ENCODE results near the gene TAOK3. TPM values are rescaled to one million over a fixed set of nuclear protein-coding genes. Genes with fewer than 3 reads are reported as not detected.

Gene TAOK3
- total and polyA plus RNA-seq, 10 of the 15 experiments (the other 5 are each of a cell fraction or from before 2014, with no cell fraction given), result 41.3 to 131 (median 57.8) TPM

DNA sequence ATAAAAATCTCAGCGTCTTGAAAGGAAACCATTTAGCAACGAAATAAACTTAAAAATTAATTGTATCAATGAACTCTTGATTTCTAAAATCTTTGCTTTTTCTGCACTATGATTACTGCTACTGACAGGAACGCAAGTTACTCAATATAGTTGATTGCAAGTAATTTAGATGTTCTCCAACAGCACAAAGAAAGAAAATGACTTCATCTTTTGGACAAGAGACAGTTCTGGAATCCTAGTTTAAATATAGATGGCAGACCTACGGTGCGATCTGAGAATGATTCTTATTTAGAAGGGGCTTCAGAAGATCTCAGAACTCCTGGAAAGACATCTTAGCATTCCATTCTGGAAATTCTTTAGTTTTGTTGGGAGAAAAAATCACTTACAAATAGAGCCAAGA, 2.2 kb upstream of the TAOK3 start:
- H3K79me2 ChIP-seq (ENCODE audit: control insufficient read depth, insufficient read depth, low read length), result peaks cover 49% of the 10 kb centered on the region
- intact Hi-C loops (cut with micrococcal nuclease; ENCODE audit: unreplicated experiment), result loop anchor here (5.0 kb wide), 2 partner anchors 138 to 208 kb away; no protein-coding TSS in a partner anchor
- no peak overlapping the region for H3K27ac ChIP-seq (ENCODE audit: control insufficient read depth, insufficient read depth)
- no peak overlapping the region for H3K4me3 ChIP-seq
- ChIA-PET POLR2A (interaction anchor here (0.8 to 3.6 kb wide), 10 partner anchors 16 to 254 kb away, joined by 3 to 23 read pairs (median 17); no protein-coding TSS in a partner anchor), CTCF (interaction anchor here (0.9 to 6.3 kb wide), 24 partner anchors 9 to 500 kb away, joined by 3 to 277 read pairs (median 14); partner anchors contain the start of gene PEBP1), RAD21 (ENCODE audit: unreplicated experiment) (interaction anchor here (1.1 to 6.6 kb wide), 15 partner anchors 18 to 500 kb away, joined by 3 to 166 read pairs (median 23); partner anchors contain the start of gene PEBP1), SMC1A (ENCODE audit: uncharacterized antibody, unreplicated experiment) (interaction anchor here (0.8 to 6.7 kb wide), 25 partner anchors 18 to 500 kb away, joined by 3 to 185 read pairs (median 8); no protein-coding TSS in a partner anchor)
- WGBS (ENCODE audit: insufficient coverage, insufficient replicate concordance, low lambda C conversion rate, missing lambda C conversion rate), result 70% methylated on average over 5 of the region's 5 CpGs
- no TSS peak for BruUV-seq (replicated peaks)
- no peaks in the 10 kb centered on the region for H4K20me1 ChIP-seq (ENCODE audit: control insufficient read depth, insufficient read depth)
- no peak for TF ChIP-seq ESRRA (IDR thresholded peaks at IDR 0.05; ENCODE audit: low read length)
- no peak for TF ChIP-seq WRNIP1 (IDR thresholded peaks at IDR 0.05; ENCODE audit: borderline replicate concordance, low read depth, low read length)
- TF ChIP-seq, protein P1, sequence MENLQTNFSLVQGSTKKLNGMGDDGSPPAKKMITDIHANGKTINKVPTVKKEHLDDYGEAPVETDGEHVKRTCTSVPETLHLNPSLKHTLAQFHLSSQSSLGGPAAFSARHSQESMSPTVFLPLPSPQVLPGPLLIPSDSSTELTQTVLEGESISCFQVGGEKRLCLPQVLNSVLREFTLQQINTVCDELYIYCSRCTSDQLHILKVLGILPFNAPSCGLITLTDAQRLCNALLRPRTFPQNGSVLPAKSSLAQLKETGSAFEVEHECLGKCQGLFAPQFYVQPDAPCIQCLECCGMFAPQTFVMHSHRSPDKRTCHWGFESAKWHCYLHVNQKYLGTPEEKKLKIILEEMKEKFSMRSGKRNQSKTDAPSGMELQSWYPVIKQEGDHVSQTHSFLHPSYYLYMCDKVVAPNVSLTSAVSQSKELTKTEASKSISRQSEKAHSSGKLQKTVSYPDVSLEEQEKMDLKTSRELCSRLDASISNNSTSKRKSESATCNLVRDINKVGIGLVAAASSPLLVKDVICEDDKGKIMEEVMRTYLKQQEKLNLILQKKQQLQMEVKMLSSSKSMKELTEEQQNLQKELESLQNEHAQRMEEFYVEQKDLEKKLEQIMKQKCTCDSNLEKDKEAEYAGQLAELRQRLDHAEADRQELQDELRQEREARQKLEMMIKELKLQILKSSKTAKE (IDR thresholded peaks at IDR 0.05; ENCODE audit: low read depth, poor library complexity, severe bottlenecking), result no peak
- no peak for TF ChIP-seq HSF1 (IDR thresholded peaks at IDR 0.05; ENCODE audit: low read depth, low read length)
- no peak for TF ChIP-seq EED (IDR thresholded peaks at IDR 0.05; ENCODE audit: low read depth)
- no peak for TF ChIP-seq ZNF274 (IDR thresholded peaks at IDR 0.05; ENCODE audit: insufficient read depth, insufficient read length)
- H3K9ac ChIP-seq (ENCODE audit: control insufficient read depth, insufficient read depth, low read length), result no peak overlapping the region
- in situ Hi-C loops (cut with MboI), result loop anchor here (5.0 to 25.0 kb wide), 2 partner anchors 193 to 1188 kb away; partner anchors contain the start of gene FBXO21
- H3K4me1 ChIP-seq (ENCODE audit: control insufficient read depth, insufficient read depth, low read length), result peaks cover 3% of the 10 kb centered on the region
- H3K36me3 ChIP-seq (ENCODE audit: control insufficient read depth in 2 of 2, insufficient read depth in 2 of 2, low read length in 1 of 2), result no peaks in the 10 kb centered on the region
- FAIRE-seq, result no peak
- H3K9me3 ChIP-seq (replicated peaks; ENCODE audit: control insufficient read depth, insufficient read depth, low read length), result no peaks in the 10 kb centered on the region
- no peak overlapping the region for H3K4me2 ChIP-seq (ENCODE audit: control insufficient read depth, insufficient read depth)
- no peak for DNase-seq (ENCODE audit: low read depth, low spot score)
- ATAC-seq, result no peak
- no peak overlapping the region for H2AFZ ChIP-seq (ENCODE audit: control insufficient read depth, low read depth, low read length)
- no peaks in the 10 kb centered on the region for H3K27me3 ChIP-seq (replicated peaks in 1 of 2; ENCODE audit: control insufficient read depth in 2 of 2, insufficient read depth in 2 of 2, low read length in 1 of 2)
